GM12878 (cell line): ENCODE results near the gene FFAR2. TPM values are rescaled to one million over a fixed set of nuclear protein-coding genes. Genes with fewer than 3 reads are reported as not detected.

Experiments used
- BHLHE40 ChIP-seq, 2 experiments: fragments of 450-650 bp in 1 of 2; IDR thresholded peaks; 2 replicates each; pipeline ENCODE4 v1.6.1; 2011 to 2017; ENCODE audit warnings: low read depth in 2 of 2, borderline replicate concordance in 1 of 2, improper control_type of control experiment in 1 of 2, low read length in 1 of 2, mild to moderate bottlenecking in 1 of 2
- FOXK2 ChIP-seq: fragments of 450-650 bp; IDR thresholded peaks from 2 replicates; pipeline ENCODE4 v1.6.1; 2017; ENCODE audit warnings: mild to moderate bottlenecking, moderate library complexity
- HCFC1 ChIP-seq: fragments of 150-350 bp; IDR thresholded peaks from 2 replicates; pipeline ENCODE4 v1.6.1; 2014; ENCODE audit warnings: low read length
- NBN ChIP-seq: fragments of 450-650 bp; IDR thresholded peaks from 2 replicates; pipeline ENCODE4 v1.6.1; 2016
- NFXL1 ChIP-seq: fragments of 450-650 bp; IDR thresholded peaks from 2 replicates; pipeline ENCODE4 v1.6.1; 2017; ENCODE audit warnings: antibody characterized with exemption, mild to moderate bottlenecking, borderline replicate concordance
- PML ChIP-seq: IDR thresholded peaks from 2 replicates; pipeline ENCODE4 v1.6.1; 2012; ENCODE audit warnings: low read length, inconsistent platforms
- RB1 ChIP-seq: fragments of 450-650 bp; formaldehyde crosslinking; IDR thresholded peaks from 2 replicates; pipeline ENCODE4 v1.6.1; 2017; ENCODE audit warnings: mild to moderate bottlenecking, borderline replicate concordance
- RBBP5 ChIP-seq: fragments of 200-600 bp; sonication (generic); conservative IDR thresholded peaks from 2 replicates; pipeline ENCODE4 v1.6.1; 2016
- RELA ChIP-seq: fragments of 450-650 bp; IDR thresholded peaks from 2 replicates; pipeline ENCODE4 v1.8.0; 2014; ENCODE audit warnings: borderline replicate concordance; ENCODE audit not compliant: partially characterized antibody
- RFX5 ChIP-seq: IDR thresholded peaks from 2 replicates; pipeline ENCODE4 v1.6.1; 2011; ENCODE audit warnings: low read depth, low read length, improper control_type of control experiment
- SIN3A ChIP-seq: IDR thresholded peaks from 2 replicates; pipeline ENCODE4 v1.6.1; 2012; ENCODE audit warnings: low read depth, low read length, improper control_type of control experiment
- SMARCA5 ChIP-seq: fragments of 450-650 bp; IDR thresholded peaks from 2 replicates; pipeline ENCODE4 v1.6.1; 2017; ENCODE audit warnings: mild to moderate bottlenecking
- TARDBP ChIP-seq: IDR thresholded peaks from 2 replicates; pipeline ENCODE4 v1.6.1; 2016; ENCODE audit warnings: borderline replicate concordance
- TBL1XR1 ChIP-seq: IDR thresholded peaks from 2 replicates; pipeline ENCODE4 v1.6.1; 2012; ENCODE audit warnings: low read depth, low read length, improper control_type of control experiment
- WRNIP1 ChIP-seq: IDR thresholded peaks from 2 replicates; pipeline ENCODE4 v1.6.1; 2011; ENCODE audit warnings: low read depth, low read length, improper control_type of control experiment, borderline replicate concordance
- ZZZ3 ChIP-seq: IDR thresholded peaks from 2 replicates; pipeline ENCODE4 v1.6.1; 2011; ENCODE audit warnings: low read depth; ENCODE audit not compliant: control insufficient read depth, insufficient read length
- polyA plus RNA-seq, 11 experiments: library from polyadenylated mRNA; depleted of rRNA in 4 of 11; unstranded in 6 of 11; stranded (reverse) in 5 of 11; fragments of >200 nt; fragmentation: Nextera tagmentation in 4 of 11; fragmentation: Illumina TruSeq in 1 of 11; extraction: Ambion mirVana in 4 of 11; extraction: Trizol in 1 of 11; gene quantifications; 1 replicate in 1 of 11; 2 replicates in 10 of 11; pipeline versions ENCODE4 v1.2.1 to v1.2.3, GENCODE V29; 2011 to 2016; ENCODE audit warnings: inconsistent platforms in 2 of 11, missing spikeins in 2 of 11, low read depth in 1 of 11
- total RNA-seq, 4 experiments: library from RNA; depleted of rRNA in 3 of 4; stranded (reverse); fragments of >200 nt in 3 of 4; fragmentation: Illumina TruSeq in 1 of 4; extraction: Trizol in 1 of 4; gene quantifications; 2 replicates each; pipeline versions ENCODE4 v1.2.1 to v1.2.3, GENCODE V29; 2013 to 2021
- TF ChIP-seq, protein P1 (sequence below): fragments of 450-650 bp; IDR thresholded peaks from 2 replicates; pipeline ENCODE4 v1.6.1; 2018; ENCODE audit warnings: borderline replicate concordance, mild to moderate bottlenecking; ENCODE audit not compliant: partially characterized antibody
- TF ChIP-seq, protein P2 (sequence below), 3 experiments: IDR thresholded peaks in 2 of 3; conservative IDR thresholded peaks in 1 of 3; 2 replicates each; pipeline ENCODE4 v1.5.1; 2011; ENCODE audit warnings: low read depth in 3 of 3, low read length in 3 of 3, mild to moderate bottlenecking in 3 of 3, control low read depth in 2 of 3, moderate library complexity in 2 of 3, inconsistent platforms in 1 of 3, mixed read lengths in 1 of 3; ENCODE audit not compliant: control insufficient read depth in 2 of 3, insufficient read depth in 1 of 3; ENCODE audit errors: extremely low read depth in 1 of 3
- TF ChIP-seq, protein P3 (sequence below): fragments of 450-650 bp; IDR thresholded peaks from 2 replicates; pipeline ENCODE4 v1.6.1; 2016; ENCODE audit warnings: mild to moderate bottlenecking
- TF ChIP-seq, protein P4 (sequence below): fragments of 450-650 bp; formaldehyde crosslinking; IDR thresholded peaks from 2 replicates; pipeline ENCODE4 v1.4.0; 2020; ENCODE audit warnings: mild to moderate bottlenecking, moderate library complexity
- TF ChIP-seq, protein P5 (sequence below): IDR thresholded peaks from 2 replicates; pipeline ENCODE4 v1.6.1; 2012; ENCODE audit warnings: low read depth, low read length, improper control_type of control experiment

The FFAR2 gene
- total and polyA plus RNA-seq, 10 of the 15 experiments (the other 5 are each of a cell fraction or from before 2014, with no cell fraction given), result 0.05 to 4.0 (median 2.1) TPM

DNA sequence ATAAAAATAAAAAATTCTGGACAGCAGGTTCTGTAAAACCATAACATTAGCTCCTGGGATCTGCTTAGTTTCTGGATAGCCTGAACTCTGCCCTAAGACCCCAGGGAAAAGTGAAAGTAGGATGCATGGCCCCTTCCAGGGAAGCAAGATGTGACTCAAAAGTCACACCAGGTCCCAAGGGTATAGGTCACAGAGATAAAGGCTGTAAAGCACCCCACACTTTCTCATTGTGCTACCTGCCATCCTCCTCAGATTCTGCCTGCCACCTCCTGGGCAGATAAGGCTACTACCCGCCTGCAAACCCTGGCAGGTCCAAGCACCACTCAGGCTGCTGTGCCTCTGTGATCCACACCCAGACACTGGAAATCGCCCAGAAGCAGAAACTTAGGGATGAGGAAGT lies 20.6 kb downstream of the FFAR2 start (continued):
- TF ChIP-seq NFXL1, result no peak
- TF ChIP-seq, protein P1, sequence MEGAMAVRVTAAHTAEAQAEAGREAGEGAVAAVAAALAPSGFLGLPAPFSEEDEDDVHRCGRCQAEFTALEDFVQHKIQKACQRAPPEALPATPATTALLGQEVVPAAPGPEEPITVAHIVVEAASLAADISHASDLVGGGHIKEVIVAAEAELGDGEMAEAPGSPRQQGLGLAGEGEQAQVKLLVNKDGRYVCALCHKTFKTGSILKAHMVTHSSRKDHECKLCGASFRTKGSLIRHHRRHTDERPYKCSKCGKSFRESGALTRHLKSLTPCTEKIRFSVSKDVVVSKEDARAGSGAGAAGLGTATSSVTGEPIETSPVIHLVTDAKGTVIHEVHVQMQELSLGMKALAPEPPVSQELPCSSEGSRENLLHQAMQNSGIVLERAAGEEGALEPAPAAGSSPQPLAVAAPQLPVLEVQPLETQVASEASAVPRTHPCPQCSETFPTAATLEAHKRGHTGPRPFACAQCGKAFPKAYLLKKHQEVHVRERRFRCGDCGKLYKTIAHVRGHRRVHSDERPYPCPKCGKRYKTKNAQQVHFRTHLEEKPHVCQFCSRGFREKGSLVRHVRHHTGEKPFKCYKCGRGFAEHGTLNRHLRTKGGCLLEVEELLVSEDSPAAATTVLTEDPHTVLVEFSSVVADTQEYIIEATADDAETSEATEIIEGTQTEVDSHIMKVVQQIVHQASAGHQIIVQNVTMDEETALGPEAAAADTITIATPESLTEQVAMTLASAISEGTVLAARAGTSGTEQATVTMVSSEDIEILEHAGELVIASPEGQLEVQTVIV, result no peak
- peak; percentile 53 for TF ChIP-seq RELA
- TF ChIP-seq, protein P2, sequence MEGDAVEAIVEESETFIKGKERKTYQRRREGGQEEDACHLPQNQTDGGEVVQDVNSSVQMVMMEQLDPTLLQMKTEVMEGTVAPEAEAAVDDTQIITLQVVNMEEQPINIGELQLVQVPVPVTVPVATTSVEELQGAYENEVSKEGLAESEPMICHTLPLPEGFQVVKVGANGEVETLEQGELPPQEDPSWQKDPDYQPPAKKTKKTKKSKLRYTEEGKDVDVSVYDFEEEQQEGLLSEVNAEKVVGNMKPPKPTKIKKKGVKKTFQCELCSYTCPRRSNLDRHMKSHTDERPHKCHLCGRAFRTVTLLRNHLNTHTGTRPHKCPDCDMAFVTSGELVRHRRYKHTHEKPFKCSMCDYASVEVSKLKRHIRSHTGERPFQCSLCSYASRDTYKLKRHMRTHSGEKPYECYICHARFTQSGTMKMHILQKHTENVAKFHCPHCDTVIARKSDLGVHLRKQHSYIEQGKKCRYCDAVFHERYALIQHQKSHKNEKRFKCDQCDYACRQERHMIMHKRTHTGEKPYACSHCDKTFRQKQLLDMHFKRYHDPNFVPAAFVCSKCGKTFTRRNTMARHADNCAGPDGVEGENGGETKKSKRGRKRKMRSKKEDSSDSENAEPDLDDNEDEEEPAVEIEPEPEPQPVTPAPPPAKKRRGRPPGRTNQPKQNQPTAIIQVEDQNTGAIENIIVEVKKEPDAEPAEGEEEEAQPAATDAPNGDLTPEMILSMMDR (IDR thresholded peaks at IDR 0.05 in 2 of 3, conservative IDR thresholded peaks at IDR 0.05 in 1 of 3; ENCODE audit: control insufficient read depth in 2 of 3, extremely low read depth in 1 of 3, insufficient read depth in 1 of 3, low read depth in 3 of 3, low read length in 3 of 3), result peak; percentile 85 to 96 (median 93); a peak in 5 of 6 replicates
- TF ChIP-seq, protein P3, sequence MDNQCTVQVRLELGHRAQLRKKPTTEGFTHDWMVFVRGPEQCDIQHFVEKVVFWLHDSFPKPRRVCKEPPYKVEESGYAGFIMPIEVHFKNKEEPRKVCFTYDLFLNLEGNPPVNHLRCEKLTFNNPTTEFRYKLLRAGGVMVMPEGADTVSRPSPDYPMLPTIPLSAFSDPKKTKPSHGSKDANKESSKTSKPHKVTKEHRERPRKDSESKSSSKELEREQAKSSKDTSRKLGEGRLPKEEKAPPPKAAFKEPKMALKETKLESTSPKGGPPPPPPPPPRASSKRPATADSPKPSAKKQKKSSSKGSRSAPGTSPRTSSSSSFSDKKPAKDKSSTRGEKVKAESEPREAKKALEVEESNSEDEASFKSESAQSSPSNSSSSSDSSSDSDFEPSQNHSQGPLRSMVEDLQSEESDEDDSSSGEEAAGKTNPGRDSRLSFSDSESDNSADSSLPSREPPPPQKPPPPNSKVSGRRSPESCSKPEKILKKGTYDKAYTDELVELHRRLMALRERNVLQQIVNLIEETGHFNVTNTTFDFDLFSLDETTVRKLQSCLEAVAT, result peak; percentile 53; the same call in 1 of the 2 replicates
- TF ChIP-seq NBN, result peak; percentile 79
- TF ChIP-seq RB1, result peak; percentile 94; the same call in 1 of the 2 replicates
- TF ChIP-seq, protein P4, sequence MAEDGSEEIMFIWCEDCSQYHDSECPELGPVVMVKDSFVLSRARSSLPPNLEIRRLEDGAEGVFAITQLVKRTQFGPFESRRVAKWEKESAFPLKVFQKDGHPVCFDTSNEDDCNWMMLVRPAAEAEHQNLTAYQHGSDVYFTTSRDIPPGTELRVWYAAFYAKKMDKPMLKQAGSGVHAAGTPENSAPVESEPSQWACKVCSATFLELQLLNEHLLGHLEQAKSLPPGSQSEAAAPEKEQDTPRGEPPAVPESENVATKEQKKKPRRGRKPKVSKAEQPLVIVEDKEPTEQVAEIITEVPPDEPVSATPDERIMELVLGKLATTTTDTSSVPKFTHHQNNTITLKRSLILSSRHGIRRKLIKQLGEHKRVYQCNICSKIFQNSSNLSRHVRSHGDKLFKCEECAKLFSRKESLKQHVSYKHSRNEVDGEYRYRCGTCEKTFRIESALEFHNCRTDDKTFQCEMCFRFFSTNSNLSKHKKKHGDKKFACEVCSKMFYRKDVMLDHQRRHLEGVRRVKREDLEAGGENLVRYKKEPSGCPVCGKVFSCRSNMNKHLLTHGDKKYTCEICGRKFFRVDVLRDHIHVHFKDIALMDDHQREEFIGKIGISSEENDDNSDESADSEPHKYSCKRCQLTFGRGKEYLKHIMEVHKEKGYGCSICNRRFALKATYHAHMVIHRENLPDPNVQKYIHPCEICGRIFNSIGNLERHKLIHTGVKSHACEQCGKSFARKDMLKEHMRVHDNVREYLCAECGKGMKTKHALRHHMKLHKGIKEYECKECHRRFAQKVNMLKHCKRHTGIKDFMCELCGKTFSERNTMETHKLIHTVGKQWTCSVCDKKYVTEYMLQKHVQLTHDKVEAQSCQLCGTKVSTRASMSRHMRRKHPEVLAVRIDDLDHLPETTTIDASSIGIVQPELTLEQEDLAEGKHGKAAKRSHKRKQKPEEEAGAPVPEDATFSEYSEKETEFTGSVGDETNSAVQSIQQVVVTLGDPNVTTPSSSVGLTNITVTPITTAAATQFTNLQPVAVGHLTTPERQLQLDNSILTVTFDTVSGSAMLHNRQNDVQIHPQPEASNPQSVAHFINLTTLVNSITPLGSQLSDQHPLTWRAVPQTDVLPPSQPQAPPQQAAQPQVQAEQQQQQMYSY (CRISPR knock-in tag), result no peak
- no peak for TF ChIP-seq RFX5
- TF ChIP-seq SIN3A, result no peak
- TF ChIP-seq TBL1XR1, result peak; percentile 48; the same call in 1 of the 2 replicates
- TF ChIP-seq SMARCA5, result 0 out of 2 replicates have a peak, but pooled peaks have one; percentile 34
- no peak for TF ChIP-seq RBBP5
- TF ChIP-seq TARDBP, result 0 out of 2 replicates have a peak, but pooled peaks have one; percentile 34
- peak; percentile 48 to 57; a peak in 2 of 4 replicates for TF ChIP-seq BHLHE40 (IDR thresholded peaks at IDR 0.05; ENCODE audit: borderline replicate concordance in 1 of 2, low read depth in 2 of 2, low read length in 1 of 2)
- TF ChIP-seq FOXK2, result no peak
- TF ChIP-seq PML, result no peak
- no peak for TF ChIP-seq ZZZ3
- TF ChIP-seq, protein P5, sequence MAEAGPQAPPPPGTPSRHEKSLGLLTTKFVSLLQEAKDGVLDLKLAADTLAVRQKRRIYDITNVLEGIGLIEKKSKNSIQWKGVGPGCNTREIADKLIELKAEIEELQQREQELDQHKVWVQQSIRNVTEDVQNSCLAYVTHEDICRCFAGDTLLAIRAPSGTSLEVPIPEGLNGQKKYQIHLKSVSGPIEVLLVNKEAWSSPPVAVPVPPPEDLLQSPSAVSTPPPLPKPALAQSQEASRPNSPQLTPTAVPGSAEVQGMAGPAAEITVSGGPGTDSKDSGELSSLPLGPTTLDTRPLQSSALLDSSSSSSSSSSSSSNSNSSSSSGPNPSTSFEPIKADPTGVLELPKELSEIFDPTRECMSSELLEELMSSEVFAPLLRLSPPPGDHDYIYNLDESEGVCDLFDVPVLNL, result no peak
- no peak for TF ChIP-seq HCFC1
- 0 out of 2 replicates have a peak, but pooled peaks have one; percentile 84 for TF ChIP-seq WRNIP1
